Transverse colon (tissue), 4 donors: ENCODE data around the gene TBX1. TPM values are rescaled to one million over a fixed set of nuclear protein-coding genes. Genes with fewer than 3 reads are reported as not detected.

Experiments
- DNase-seq: peaks from one replicate; pipeline ENCODE4 v3.0.0-alpha.2; 2019
- H3K27ac ChIP-seq, 4 donors: fragments of 200-600 bp; sonication (generic); 2 replicates each; pipeline ENCODE4 v1.5.1; 2016 to 2018; ENCODE audit warnings: inconsistent platforms in 4 of 4
- H3K27me3 ChIP-seq: fragments of 200-600 bp; sonication (generic); 2 replicates; pipeline ENCODE4 v1.5.1; 2017; ENCODE audit warnings: inconsistent platforms
- H3K36me3 ChIP-seq, 4 donors: fragments of 200-600 bp; sonication (generic); 2 replicates each; pipeline ENCODE4 v1.5.1; 2017 to 2019; ENCODE audit warnings: inconsistent platforms in 4 of 4
- H3K4me1 ChIP-seq, 4 donors: fragments of 200-600 bp; sonication (generic); 2 replicates each; pipeline ENCODE4 v1.5.1; 2017 to 2020; ENCODE audit warnings: inconsistent platforms in 4 of 4
- H3K4me3 ChIP-seq, 4 donors: fragments of 200-600 bp; sonication (generic); 1 replicate in 1 of 4; 2 replicates in 3 of 4; pipeline versions ENCODE4 v1.5.1 to v1.6.1; 2017 to 2019; ENCODE audit warnings: inconsistent platforms in 4 of 4
- H3K9me3 ChIP-seq, 2 donors: fragments of 200-600 bp; sonication (generic); 2 replicates each; pipeline ENCODE4 v1.5.1; 2017 to 2019; ENCODE audit warnings: inconsistent platforms in 2 of 2
- EP300 ChIP-seq: sonication (generic); formaldehyde crosslinking; IDR thresholded peaks from one replicate; pipeline ENCODE4 v1.6.1; 2017; ENCODE audit warnings: antibody characterized with exemption, low read depth
- POLR2A ChIP-seq: fragments of 450-650 bp; IDR thresholded peaks from one replicate; pipeline ENCODE4 v1.6.1; 2016; ENCODE audit warnings: antibody characterized with exemption, mild to moderate bottlenecking, moderate library complexity
- POLR2AphosphoS5 ChIP-seq, 3 donors: sonication (generic); formaldehyde crosslinking; IDR thresholded peaks; one replicate each; pipeline ENCODE4 v1.6.1; 2016; ENCODE audit warnings: antibody characterized with exemption in 3 of 3
- WGBS, 2 donors: methylation state at CpG; one replicate each; pipeline ENCODE4 v1.1.5; 2018; ENCODE audit warnings: low coverage in 1 of 2; 5-methylcytosine and 5-hydroxymethylcytosine counted together
- in situ Hi-C, 4 donors: fragments of 200-750 bp; cut with MboI; loops; one replicate each; pipeline versions ENCODE4 v1.15.0 to v1.15.1; 2017; ENCODE audit warnings: low sequenced_read_pairs in 3 of 4, low pct_ligation_motif_present in 1 of 4, low pct_unique_long_range_greater_than_20kb in 1 of 4
- intact Hi-C: fragments of 100-400 bp; cut with DNase I; formaldehyde crosslinking; loops from one replicate; pipeline ENCODE4 v1.15.1; 2023; ENCODE audit warnings: low total_unique reads
- total RNA-seq, 4 donors: library from RNA; depleted of rRNA; stranded (reverse); fragments of >200 nt; gene quantifications; one replicate each; pipeline ENCODE4 v1.1.0, GENCODE V29; 2016
- TF ChIP-seq, protein P1 (sequence below), 5 experiments: fragments of 200-600 bp in 3 of 5; fragments of 450-650 bp in 2 of 5; sonication (generic) in 3 of 5; IDR thresholded peaks; 1 replicate in 2 of 5; 2 replicates in 3 of 5; pipeline ENCODE4 v1.5.1; 2016 to 2017; ENCODE audit warnings: antibody characterized with exemption in 5 of 5, inconsistent platforms in 3 of 5, mild to moderate bottlenecking in 2 of 5, moderate library complexity in 1 of 5

TBX1 gene
- total RNA-seq, 4 donors from 2014 or later = 1.1 to 1.3 TPM; not detected in 2

DNA sequence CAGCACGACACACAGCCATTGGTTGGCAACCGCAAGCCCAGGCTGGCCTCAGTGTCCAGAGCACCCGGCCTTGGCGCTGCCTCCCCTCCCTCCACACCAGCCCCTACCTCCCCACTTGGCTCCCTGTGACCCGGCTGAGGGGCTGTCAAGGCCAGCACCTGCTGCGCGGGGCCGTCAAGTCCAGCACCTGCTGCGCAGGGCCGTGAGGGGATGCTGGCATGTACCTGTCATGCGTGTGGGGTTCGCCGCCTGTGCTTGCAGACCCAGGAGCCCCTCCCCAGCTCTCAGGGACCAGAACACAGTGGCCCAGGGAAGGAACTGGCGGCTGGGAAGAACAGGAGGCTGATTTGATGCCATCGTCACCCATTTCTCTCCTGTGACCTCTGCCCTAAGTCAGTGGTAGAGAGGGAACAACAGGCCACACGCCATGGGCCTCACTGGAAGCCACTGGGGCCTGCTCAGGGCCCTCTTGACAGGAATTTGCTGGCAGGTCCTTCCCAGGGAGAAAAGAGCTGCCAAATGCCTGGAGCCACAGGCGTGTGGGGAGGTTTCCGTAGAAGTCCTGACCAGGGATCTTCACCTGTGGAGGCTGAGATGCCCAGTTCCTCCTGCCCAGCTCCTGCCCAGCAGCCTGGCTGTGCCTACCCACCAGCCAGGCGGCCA, 37.6 kb downstream of the TBX1 start:
- no peak for DNase-seq
- Histone ChIP-seq H3K9me3 (no peaks in the 10 kb centered on the region), H3K4me3 (no peak overlapping the region), H3K27ac (no peak overlapping the region), H3K36me3 (no peaks in the 10 kb centered on the region), H3K27me3 (no peaks in the 10 kb centered on the region), H3K4me1 (no peaks in the 10 kb centered on the region)
- TF ChIP-seq POLR2A (no peak), POLR2AphosphoS5 (IDR thresholded peaks at IDR 0.05) (no peak), EP300 (no peak)
- TF ChIP-seq, protein P1, sequence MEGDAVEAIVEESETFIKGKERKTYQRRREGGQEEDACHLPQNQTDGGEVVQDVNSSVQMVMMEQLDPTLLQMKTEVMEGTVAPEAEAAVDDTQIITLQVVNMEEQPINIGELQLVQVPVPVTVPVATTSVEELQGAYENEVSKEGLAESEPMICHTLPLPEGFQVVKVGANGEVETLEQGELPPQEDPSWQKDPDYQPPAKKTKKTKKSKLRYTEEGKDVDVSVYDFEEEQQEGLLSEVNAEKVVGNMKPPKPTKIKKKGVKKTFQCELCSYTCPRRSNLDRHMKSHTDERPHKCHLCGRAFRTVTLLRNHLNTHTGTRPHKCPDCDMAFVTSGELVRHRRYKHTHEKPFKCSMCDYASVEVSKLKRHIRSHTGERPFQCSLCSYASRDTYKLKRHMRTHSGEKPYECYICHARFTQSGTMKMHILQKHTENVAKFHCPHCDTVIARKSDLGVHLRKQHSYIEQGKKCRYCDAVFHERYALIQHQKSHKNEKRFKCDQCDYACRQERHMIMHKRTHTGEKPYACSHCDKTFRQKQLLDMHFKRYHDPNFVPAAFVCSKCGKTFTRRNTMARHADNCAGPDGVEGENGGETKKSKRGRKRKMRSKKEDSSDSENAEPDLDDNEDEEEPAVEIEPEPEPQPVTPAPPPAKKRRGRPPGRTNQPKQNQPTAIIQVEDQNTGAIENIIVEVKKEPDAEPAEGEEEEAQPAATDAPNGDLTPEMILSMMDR (IDR thresholded peaks at IDR 0.05) = no peak
- in situ Hi-C loops = no loop called here
- WGBS, 2 donors = 96 to 100% methylated on average over 1 to 17 of the region's 19 CpGs
- intact Hi-C loops = no loop called here

DNA sequence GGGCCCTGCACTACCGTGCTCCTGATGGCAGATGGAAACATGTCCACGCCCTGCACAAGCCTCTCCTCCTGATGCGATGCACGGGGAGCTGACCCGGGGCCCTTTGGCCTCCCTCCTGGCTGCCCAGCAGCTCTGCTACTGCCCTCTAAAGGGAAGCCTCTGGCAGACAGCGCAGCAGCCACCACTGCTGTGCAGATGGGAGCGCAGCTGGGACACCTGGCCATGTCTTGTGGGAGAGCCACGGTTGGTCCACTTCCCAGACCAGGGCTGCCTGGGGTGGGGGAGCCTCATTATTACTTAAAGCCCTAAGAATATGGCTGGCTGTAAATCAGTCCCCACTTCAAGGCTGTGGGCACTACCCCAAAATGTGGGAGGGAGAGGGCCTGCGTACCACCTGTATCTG, 38.3 kb downstream of the TBX1 start:
- Histone ChIP-seq H3K4me1 (no peaks in the 10 kb centered on the region), H3K36me3 (no peaks in the 10 kb centered on the region), H3K9me3 (no peaks in the 10 kb centered on the region), H3K27me3 (no peaks in the 10 kb centered on the region), H3K27ac (no peak overlapping the region), H3K4me3 (no peak overlapping the region)
- in situ Hi-C loops (no loop called here), intact Hi-C loops (no loop called here)
- DNase-seq = no peak
- TF ChIP-seq EP300 (no peak), POLR2A (no peak), POLR2AphosphoS5 (IDR thresholded peaks at IDR 0.05) (no peak)
- TF ChIP-seq, protein P1 (IDR thresholded peaks at IDR 0.05) = no peak
- WGBS, 2 donors = 94% methylated on average over 7 of the region's 9 CpGs; no CpG with 5 or more reads in 1 of the 2 donors

DNA sequence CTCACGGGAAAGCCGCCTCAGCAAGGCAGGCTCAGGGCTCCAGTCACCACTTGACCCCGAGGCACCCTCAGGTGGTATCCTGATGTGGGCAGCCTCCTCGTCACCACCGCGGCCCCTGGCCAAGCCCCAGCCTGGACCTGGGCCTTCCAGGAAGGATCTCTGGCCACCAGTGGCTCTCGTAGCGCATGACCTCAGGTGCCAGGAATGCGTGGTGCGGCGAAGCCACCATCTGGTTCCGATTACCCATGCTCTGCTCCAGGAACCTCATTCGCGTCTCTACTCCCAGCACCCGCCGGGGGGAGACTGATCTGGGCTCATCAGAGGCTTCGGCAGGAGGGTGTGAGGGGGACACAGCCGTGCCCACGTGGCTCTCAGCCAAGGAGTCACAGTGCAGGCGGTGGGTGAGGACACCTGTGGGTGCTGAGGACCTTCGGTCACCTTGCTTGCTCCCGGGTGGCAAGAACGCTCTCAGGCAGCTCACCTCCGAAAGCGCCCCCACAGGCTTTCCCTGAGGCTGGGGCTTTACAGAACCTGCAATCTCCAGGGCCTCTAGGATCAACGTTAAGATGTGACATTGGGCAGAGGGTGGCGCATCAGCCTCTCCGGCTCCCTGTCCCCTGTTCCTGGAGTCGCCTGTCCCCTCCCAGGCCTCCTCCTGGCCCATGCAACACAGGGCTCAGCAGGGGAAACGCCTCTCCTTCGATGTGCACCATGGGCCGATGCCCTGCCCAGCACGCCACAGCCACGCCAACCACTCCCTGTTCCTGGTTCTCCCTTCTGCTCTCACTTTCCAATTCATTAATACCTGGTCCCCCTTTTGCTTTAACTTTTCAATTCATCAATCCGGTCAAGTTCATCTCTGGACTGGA, 39.0 kb downstream of the TBX1 start:
- in situ Hi-C loops = no loop called here
- 90 to 100% methylated on average over 1 to 35 of the region's 35 CpGs for WGBS, 2 donors
- intact Hi-C loops = no loop called here

DNA sequence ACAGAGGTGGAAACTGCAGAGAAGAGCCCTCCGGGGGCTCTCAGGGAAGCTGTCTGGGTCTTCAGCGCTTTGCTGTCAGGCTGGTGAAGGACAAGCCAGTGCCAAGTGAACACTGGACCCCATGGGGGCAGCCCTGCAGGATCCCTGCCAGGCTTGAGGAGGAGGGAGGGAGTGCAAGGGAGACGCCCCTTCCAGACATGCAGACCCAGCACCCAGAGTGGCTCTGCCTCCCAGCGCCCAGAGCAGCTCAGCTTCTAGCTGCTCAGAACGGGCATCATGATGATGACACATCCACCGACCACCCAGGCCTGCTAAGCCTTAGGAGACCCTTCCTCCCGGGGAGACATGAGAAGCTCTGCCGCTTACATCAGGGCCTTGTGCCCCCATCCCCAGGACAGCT, 39.7 kb downstream of the TBX1 start:
- WGBS, 2 donors = 92% methylated on average over 8 of the region's 8 CpGs; no CpG with 5 or more reads in 1 of the 2 donors
- in situ Hi-C loops (no loop called here), intact Hi-C loops (no loop called here)
- TF ChIP-seq POLR2A (no peak), POLR2AphosphoS5 (IDR thresholded peaks at IDR 0.05) (no peak), EP300 (no peak)
- TF ChIP-seq, protein P1 (IDR thresholded peaks at IDR 0.05) = no peak
- DNase-seq = no peak
- no peaks in the 10 kb centered on the region for H3K9me3 ChIP-seq
- H3K27ac ChIP-seq = no peak overlapping the region
- H3K4me3 ChIP-seq = no peak overlapping the region
- H3K36me3 ChIP-seq = no peaks in the 10 kb centered on the region
- no peaks in the 10 kb centered on the region for H3K27me3 ChIP-seq
- H3K4me1 ChIP-seq = no peaks in the 10 kb centered on the region

More for the DNA sequence above, 39.0 kb downstream of the TBX1 start:
- Histone ChIP-seq H3K4me3 (no peak overlapping the region), H3K27ac (no peak overlapping the region), H3K9me3 (no peaks in the 10 kb centered on the region), H3K36me3 (no peaks in the 10 kb centered on the region), H3K27me3 (no peaks in the 10 kb centered on the region), H3K4me1 (no peaks in the 10 kb centered on the region)
- no peak for DNase-seq
- TF ChIP-seq EP300 (no peak), POLR2AphosphoS5 (IDR thresholded peaks at IDR 0.05) (no peak), POLR2A (no peak)
- TF ChIP-seq, protein P1 (IDR thresholded peaks at IDR 0.05) = no peak
